ENCODE measurements around the gene JAKMIP3. TPM values are rescaled to one million over a fixed set of nuclear protein-coding genes. Genes with fewer than 3 reads are reported as not detected.

The JAKMIP3 gene
- total RNA-seq, 1 experiment from 2014 or later = 1.0 TPM

DNA sequence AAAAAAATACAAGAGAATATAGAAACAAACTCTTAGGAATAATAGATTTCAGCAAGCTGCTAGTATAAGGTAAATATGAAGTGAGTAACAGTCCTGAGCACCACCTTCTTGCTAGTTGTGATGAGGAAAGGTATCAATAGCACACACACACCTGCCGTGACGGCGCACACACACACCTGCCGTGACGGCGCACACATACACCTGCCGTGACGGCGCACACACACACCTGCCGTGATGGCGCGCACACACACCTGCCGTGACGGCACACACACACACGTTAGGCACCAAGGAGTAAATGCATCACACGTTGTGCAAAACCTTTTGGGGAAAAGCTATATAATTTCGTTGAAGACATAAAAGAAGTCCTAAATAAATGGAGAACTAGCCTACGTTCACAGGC is 4.7 kb upstream of the JAKMIP3 start:
- Histone ChIP-seq H3K4me2 (ENCODE audit: low read length) (no peak overlapping the region), H3K9ac (ENCODE audit: low read length) (no peak overlapping the region), H3K4me3 (ENCODE audit: low read length) (no peak overlapping the region), H3K27me3 (ENCODE audit: low read length) (no peaks in the 10 kb centered on the region), H3K27ac (ENCODE audit: low read length) (no peak overlapping the region), H4K20me1 (ENCODE audit: low read length) (no peaks in the 10 kb centered on the region), H3K79me2 (ENCODE audit: low read length) (no peaks in the 10 kb centered on the region), H3K4me1 (ENCODE audit: insufficient read depth, low read length) (peaks cover 6% of the 10 kb centered on the region; the same call in 1 of the 2 replicates), H3K9me3 (ENCODE audit: low read length) (no peaks in the 10 kb centered on the region), H3K9me2 (replicated peaks; ENCODE audit: low read length) (no peaks in the 10 kb centered on the region), H2AFZ (ENCODE audit: low read length) (no peak overlapping the region), H3F3A (ENCODE audit: low read length, unreplicated experiment) (no peaks in the 10 kb centered on the region), H3K36me3 (ENCODE audit: low read depth, low read length) (no peaks in the 10 kb centered on the region)
- ATAC-seq = no peak
- intact Hi-C loops (cut with micrococcal nuclease) = no loop called here
- DNase-seq = no peak
- ChIA-PET POLR2A (ENCODE audit: unreplicated experiment) (no interaction called here), CTCF (no interaction called here)
- no peak for TF ChIP-seq EZH2phosphoT487 (IDR thresholded peaks at IDR 0.05; ENCODE audit: borderline replicate concordance, low read length)
- TF ChIP-seq, protein P1, sequence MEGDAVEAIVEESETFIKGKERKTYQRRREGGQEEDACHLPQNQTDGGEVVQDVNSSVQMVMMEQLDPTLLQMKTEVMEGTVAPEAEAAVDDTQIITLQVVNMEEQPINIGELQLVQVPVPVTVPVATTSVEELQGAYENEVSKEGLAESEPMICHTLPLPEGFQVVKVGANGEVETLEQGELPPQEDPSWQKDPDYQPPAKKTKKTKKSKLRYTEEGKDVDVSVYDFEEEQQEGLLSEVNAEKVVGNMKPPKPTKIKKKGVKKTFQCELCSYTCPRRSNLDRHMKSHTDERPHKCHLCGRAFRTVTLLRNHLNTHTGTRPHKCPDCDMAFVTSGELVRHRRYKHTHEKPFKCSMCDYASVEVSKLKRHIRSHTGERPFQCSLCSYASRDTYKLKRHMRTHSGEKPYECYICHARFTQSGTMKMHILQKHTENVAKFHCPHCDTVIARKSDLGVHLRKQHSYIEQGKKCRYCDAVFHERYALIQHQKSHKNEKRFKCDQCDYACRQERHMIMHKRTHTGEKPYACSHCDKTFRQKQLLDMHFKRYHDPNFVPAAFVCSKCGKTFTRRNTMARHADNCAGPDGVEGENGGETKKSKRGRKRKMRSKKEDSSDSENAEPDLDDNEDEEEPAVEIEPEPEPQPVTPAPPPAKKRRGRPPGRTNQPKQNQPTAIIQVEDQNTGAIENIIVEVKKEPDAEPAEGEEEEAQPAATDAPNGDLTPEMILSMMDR (conservative IDR thresholded peaks at IDR 0.05; ENCODE audit: low read depth, low read length) = no peak
- TF ChIP-seq EZH2 (IDR thresholded peaks at IDR 0.05; ENCODE audit: low read length, unreplicated experiment) = no peak
- no TSS peak for BruUV-seq (replicated peaks)

DNA sequence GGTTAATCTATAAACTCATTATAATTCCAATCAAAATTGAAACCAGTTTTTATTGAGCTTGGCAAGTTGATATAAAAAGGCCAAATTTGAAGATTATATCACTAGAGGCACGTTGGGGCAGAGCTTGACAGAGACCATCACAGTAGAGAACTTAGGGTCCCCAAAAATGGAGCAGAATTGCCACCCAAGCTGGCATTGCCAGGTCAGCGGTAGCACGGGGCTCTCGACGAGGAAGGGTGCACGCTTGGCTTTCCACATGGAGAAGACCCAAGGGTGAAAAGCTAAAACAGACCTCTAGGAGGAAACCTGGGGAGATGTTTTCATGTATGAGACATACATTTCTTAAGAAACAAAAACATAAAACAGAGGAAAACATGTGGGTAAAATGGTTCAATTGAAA is 4.3 kb upstream of the JAKMIP3 start:
- intact Hi-C loops (cut with micrococcal nuclease) = no loop called here
- no TSS peak for BruUV-seq (replicated peaks)
- no peaks in the 10 kb centered on the region for H3F3A ChIP-seq (ENCODE audit: low read length, unreplicated experiment)
- H2AFZ ChIP-seq (ENCODE audit: low read length) = no peak overlapping the region
- ChIA-PET CTCF (no interaction called here), POLR2A (ENCODE audit: unreplicated experiment) (no interaction called here)
- no peak overlapping the region for H3K4me2 ChIP-seq (ENCODE audit: low read length)
- no peak overlapping the region for H3K4me3 ChIP-seq (ENCODE audit: low read length)
- TF ChIP-seq, protein P1 (conservative IDR thresholded peaks at IDR 0.05; ENCODE audit: low read depth, low read length) = no peak
- TF ChIP-seq EZH2phosphoT487 (IDR thresholded peaks at IDR 0.05; ENCODE audit: borderline replicate concordance, low read length) (no peak), EZH2 (IDR thresholded peaks at IDR 0.05; ENCODE audit: low read length, unreplicated experiment) (no peak)
- H3K27ac ChIP-seq (ENCODE audit: low read length) = no peak overlapping the region
- H3K79me2 ChIP-seq (ENCODE audit: low read length) = no peaks in the 10 kb centered on the region
- H4K20me1 ChIP-seq (ENCODE audit: low read length) = no peaks in the 10 kb centered on the region
- no peaks in the 10 kb centered on the region for H3K27me3 ChIP-seq (ENCODE audit: low read length)
- H3K9ac ChIP-seq (ENCODE audit: low read length) = no peak overlapping the region
- no peak for DNase-seq
- no peaks in the 10 kb centered on the region for H3K9me3 ChIP-seq (ENCODE audit: low read length)
- H3K9me2 ChIP-seq (replicated peaks; ENCODE audit: low read length) = no peaks in the 10 kb centered on the region
- no peaks in the 10 kb centered on the region for H3K36me3 ChIP-seq (ENCODE audit: low read depth, low read length)
- no peak for ATAC-seq
- peaks cover 6% of the 10 kb centered on the region; the same call in 1 of the 2 replicates for H3K4me1 ChIP-seq (ENCODE audit: insufficient read depth, low read length)

DNA sequence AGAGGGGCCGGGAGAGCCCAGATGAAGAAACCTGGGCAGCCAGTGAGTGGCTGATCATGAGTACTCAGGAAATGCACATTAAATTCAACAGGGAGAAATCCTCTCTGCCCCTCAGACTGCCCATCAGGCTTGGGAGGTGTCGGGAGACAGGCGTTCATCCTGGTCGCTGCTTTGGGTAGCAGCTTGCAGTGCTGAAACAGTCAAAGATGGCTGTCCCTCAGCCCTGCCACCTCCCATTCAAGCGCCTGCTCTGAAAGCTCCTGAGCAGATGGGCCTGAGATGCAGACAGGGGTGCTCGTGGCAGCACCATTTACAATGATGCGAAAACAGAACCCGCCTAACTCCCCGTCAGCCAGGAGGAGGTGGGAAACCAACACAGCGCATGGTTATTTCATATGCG is 3.6 kb upstream of the JAKMIP3 start:
- H3K9ac ChIP-seq (ENCODE audit: low read length) = no peak overlapping the region
- POLR2A ChIA-PET (ENCODE audit: unreplicated experiment) = no interaction called here
- H3F3A ChIP-seq (ENCODE audit: low read length, unreplicated experiment) = no peaks in the 10 kb centered on the region
- no peaks in the 10 kb centered on the region for H3K27me3 ChIP-seq (ENCODE audit: low read length)
- H3K36me3 ChIP-seq (ENCODE audit: low read depth, low read length) = no peaks in the 10 kb centered on the region
- CTCF ChIA-PET = no interaction called here
- no peaks in the 10 kb centered on the region for H3K9me2 ChIP-seq (replicated peaks; ENCODE audit: low read length)
- peaks cover 6% of the 10 kb centered on the region for H3K79me2 ChIP-seq (ENCODE audit: low read length)
- H4K20me1 ChIP-seq (ENCODE audit: low read length) = no peaks in the 10 kb centered on the region
- TF ChIP-seq EZH2 (IDR thresholded peaks at IDR 0.05; ENCODE audit: low read length, unreplicated experiment) (no peak), EZH2phosphoT487 (IDR thresholded peaks at IDR 0.05; ENCODE audit: borderline replicate concordance, low read length) (no peak)
- TF ChIP-seq, protein P1 (conservative IDR thresholded peaks at IDR 0.05; ENCODE audit: low read depth, low read length) = no peak
- no peak overlapping the region for H2AFZ ChIP-seq (ENCODE audit: low read length)
- peaks cover 11% of the 10 kb centered on the region; the same call in 1 of the 2 replicates for H3K4me1 ChIP-seq (ENCODE audit: insufficient read depth, low read length)
- no peak overlapping the region for H3K4me3 ChIP-seq (ENCODE audit: low read length)
- H3K27ac ChIP-seq (ENCODE audit: low read length) = no peak overlapping the region
- no peak for ATAC-seq
- intact Hi-C loops (cut with micrococcal nuclease) = no loop called here
- no peak for DNase-seq
- no peaks in the 10 kb centered on the region for H3K9me3 ChIP-seq (ENCODE audit: low read length)
- H3K4me2 ChIP-seq (ENCODE audit: low read length) = no peak overlapping the region
- no TSS peak for BruUV-seq (replicated peaks)

All from PC-3 (cell line).